ENCODE data around the gene ASPDH. TPM values are rescaled to one million over a fixed set of nuclear protein-coding genes. Genes with fewer than 3 reads are reported as not detected.

Gene ASPDH
- total and polyA plus RNA-seq, 4 experiments from 2014 or later, result not detected

DNA sequence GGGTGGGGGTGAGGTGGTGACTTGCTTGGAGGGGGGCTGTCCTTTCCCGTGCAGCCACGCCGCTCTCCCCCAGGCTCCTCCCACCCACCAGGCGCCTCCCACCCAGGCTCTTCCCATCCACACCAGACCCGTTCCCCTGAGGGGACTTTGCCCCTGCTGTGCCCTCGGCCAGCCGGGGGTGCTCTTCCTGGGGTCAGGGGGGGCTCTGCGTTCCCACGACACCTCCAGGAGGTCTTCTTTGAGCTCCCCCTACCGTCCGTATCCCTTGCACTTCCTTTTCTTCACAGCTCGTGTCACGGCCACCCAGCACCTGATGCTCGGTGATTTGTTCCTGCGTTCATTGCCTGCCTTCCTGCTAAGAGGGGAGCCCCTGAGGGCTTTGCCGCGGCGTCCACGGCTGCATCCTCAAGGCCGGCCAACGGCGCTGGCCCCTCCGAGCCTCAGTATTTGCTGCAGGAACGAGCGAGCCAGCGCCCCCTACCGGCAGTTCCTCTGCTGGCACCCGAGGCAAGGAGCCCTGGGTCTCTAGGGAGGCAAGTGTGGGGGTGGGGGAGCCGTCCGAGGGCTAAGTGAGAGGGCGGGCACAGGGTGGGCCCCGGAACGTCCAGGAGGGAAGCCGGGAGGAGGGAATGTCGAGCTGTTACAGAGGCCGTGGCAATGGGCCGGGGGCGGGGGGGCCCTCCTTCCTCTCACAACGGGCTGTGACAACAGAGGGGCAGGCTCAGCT is 42.7 kb upstream of the ASPDH start:
- H3K27ac ChIP-seq (ENCODE audit: low read depth, low read length), result no peak overlapping the region
- peak; percentile 57 to 66 (median 64) for DNase-seq
- POLR2A ChIA-PET (ENCODE audit: partially characterized antibody), result no interaction called here
- Mint-ChIP-seq H3K27me3 (peaks cover 37 to 56% of the 10 kb centered on the region in 2 donors), H3K4me3 (peak overlapping the region; percentile 85 to 96 (median 92)), H3K36me3 (peaks cover 0 to 2% of the 10 kb centered on the region in 2 donors), H3K4me1 (peaks cover 5 to 15% (median 10%) of the 10 kb centered on the region in 4 donors), H3K27ac (peak overlapping the region in 5 of 7 donors; percentile 25 to 83 (median 65)), H3K9me3 (peaks cover 0 to 2% (median 0%) of the 10 kb centered on the region in 8 donors)
- H3K27me3 ChIP-seq (ENCODE audit: insufficient read depth, low read length), result peaks cover 4% of the 10 kb centered on the region
- peaks cover 4% of the 10 kb centered on the region for H3K4me1 ChIP-seq (ENCODE audit: insufficient read depth, low read length)
- no peaks in the 10 kb centered on the region for H3K36me3 ChIP-seq (ENCODE audit: insufficient read depth, low read length)
- intact Hi-C loops (cut with micrococcal nuclease), result loop anchor here (1.0 kb wide), 2 partner anchors 188 to 199 kb away; no protein-coding TSS in a partner anchor
- H3K9me3 ChIP-seq (ENCODE audit: control insufficient read depth in 1 of 2, low read length in 2 of 2), result no peaks in the 10 kb centered on the region
- H3K4me3 ChIP-seq (ENCODE audit: low read length in 2 of 2), result peak overlapping the region; percentile 36 to 46
- CTCF ChIA-PET (ENCODE audit: partially characterized antibody), result interaction anchor here (0.6 to 3.2 kb wide), 16 partner anchors 12 to 225 kb away, joined by 3 to 19 read pairs (median 5); partner anchors contain the start of gene JOSD2

DNA sequence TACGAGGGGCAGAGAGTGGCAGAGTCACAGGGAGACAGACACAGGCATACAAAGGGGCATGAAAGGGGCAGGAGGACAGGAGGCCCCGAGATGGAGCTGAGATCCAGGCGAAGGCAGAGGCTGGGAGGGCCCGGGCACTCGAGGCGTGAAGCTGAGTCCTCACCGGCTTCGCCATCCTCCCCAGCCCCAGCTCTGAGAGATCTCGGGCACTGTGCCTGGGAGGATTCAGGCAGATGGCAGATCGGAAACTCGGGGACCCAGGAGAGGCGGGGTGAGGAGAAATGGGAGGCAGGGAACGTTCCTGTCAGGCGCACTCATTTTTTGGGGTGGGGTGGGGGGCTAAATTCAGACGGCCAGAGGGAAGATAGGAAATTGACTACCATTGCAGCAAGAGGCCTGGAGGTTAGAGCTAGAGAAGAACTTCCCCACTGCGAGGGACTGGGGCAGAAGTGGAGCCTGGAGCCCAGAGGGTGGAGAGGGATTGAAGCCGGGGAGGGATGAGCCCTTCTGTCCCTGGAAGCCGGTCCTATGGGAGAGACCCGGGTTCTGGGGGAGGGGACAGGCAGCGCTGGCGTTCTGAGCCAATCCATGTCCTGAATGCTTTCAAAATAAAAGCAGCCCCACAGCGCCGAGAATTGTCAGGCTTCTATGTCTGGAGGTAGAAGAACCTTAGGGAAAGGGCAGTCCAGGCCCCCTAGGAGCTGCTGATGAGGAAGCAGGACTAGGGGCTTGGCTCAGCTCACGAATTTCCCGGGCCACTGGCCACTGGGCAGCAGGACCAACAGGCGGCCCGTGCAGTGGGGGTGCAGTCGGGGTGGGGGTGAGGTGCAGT is 42.0 kb upstream of the ASPDH start:
- Histone ChIP-seq H3K27me3 (ENCODE audit: insufficient read depth, low read length) (peaks cover 4% of the 10 kb centered on the region), H3K9me3 (ENCODE audit: control insufficient read depth in 1 of 2, low read length in 2 of 2) (no peaks in the 10 kb centered on the region), H3K4me1 (ENCODE audit: insufficient read depth, low read length) (peaks cover 4% of the 10 kb centered on the region), H3K36me3 (ENCODE audit: insufficient read depth, low read length) (no peaks in the 10 kb centered on the region), H3K4me3 (ENCODE audit: low read length in 2 of 2) (no peak overlapping the region), H3K27ac (ENCODE audit: low read depth, low read length) (no peak overlapping the region)
- no peak for DNase-seq
- Mint-ChIP-seq H3K4me1 (peaks cover 5 to 15% (median 10%) of the 10 kb centered on the region in 4 donors), H3K36me3 (peaks cover 0 to 2% of the 10 kb centered on the region in 2 donors), H3K9me3 (peaks cover 0 to 2% (median 0%) of the 10 kb centered on the region in 8 donors), H3K27ac (no peak overlapping the region), H3K27me3 (peaks cover 34 to 53% of the 10 kb centered on the region in 2 donors), H3K4me3 (peak overlapping the region; percentile 53 to 93 (median 76))
- ChIA-PET CTCF (ENCODE audit: partially characterized antibody) (interaction anchor here (0.6 to 3.2 kb wide), 13 partner anchors 11 to 225 kb away, joined by 3 to 19 read pairs (median 5); partner anchors contain the start of gene JOSD2), POLR2A (ENCODE audit: partially characterized antibody) (no interaction called here)
- intact Hi-C loops (cut with micrococcal nuclease), result loop anchor here (1.0 kb wide), 2 partner anchors 187 to 198 kb away; no protein-coding TSS in a partner anchor

DNA sequence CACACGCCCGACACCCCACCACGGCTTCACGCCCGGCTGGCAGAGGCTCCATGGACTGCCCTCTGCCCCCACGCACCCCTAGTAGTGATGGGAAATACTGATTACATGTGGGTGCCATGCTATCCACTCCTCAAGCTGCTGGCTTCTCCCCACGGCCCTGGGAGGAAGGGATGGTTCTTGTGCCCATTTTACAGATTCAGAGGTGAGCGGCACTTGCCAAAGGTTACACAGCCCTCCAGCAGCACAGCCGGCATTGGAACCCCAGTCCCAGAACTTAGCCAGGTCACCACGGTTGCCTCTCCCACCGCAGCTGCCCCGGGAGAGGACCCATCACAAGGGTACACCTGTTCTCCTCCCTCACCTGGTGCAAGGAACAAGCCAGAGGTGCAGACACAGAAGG is 41.3 kb upstream of the ASPDH start:
- Mint-ChIP-seq H3K36me3 (peaks cover 0 to 2% of the 10 kb centered on the region in 2 donors), H3K9me3 (peaks cover 0 to 2% (median 0%) of the 10 kb centered on the region in 8 donors), H3K27ac (no peak overlapping the region), H3K4me1 (peaks cover 5 to 15% (median 10%) of the 10 kb centered on the region in 4 donors), H3K27me3 (peaks cover 39 to 58% of the 10 kb centered on the region in 2 donors), H3K4me3 (peak overlapping the region in 4 of 8 donors; percentile 0 to 77 (median 42))
- no peak overlapping the region for H3K4me3 ChIP-seq (ENCODE audit: low read length in 2 of 2)
- peaks cover 4% of the 10 kb centered on the region for H3K27me3 ChIP-seq (ENCODE audit: insufficient read depth, low read length)
- intact Hi-C loops (cut with micrococcal nuclease), result no loop called here
- ChIA-PET POLR2A (ENCODE audit: partially characterized antibody) (no interaction called here), CTCF (ENCODE audit: partially characterized antibody) (no interaction called here)
- DNase-seq, result no peak
- H3K4me1 ChIP-seq (ENCODE audit: insufficient read depth, low read length), result peaks cover 4% of the 10 kb centered on the region
- no peaks in the 10 kb centered on the region for H3K36me3 ChIP-seq (ENCODE audit: insufficient read depth, low read length)
- H3K27ac ChIP-seq (ENCODE audit: low read depth, low read length), result no peak overlapping the region
- H3K9me3 ChIP-seq (ENCODE audit: control insufficient read depth in 1 of 2, low read length in 2 of 2), result no peaks in the 10 kb centered on the region

DNA sequence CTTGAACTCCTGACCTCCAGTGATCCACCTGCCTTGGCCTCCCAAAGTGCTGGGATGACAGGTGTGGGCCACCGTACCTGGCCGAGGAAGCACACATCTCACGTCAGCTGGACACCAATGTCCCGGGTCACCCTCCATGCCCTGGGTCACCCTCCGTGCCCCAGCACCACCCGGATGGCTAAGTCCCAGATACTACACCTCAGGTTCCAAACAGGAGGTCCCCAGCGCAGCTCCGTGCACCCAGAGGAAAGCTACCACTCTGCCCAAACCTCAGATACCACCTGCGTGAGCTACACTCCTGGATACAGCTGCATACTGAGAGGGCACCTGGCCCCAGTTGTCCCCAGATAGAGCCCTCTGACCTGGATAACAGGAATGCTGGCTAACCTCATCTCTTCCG is 40.5 kb upstream of the ASPDH start:
- intact Hi-C loops (cut with micrococcal nuclease), result no loop called here
- peak overlapping the region in 1 of 8 donors; percentile 10 for H3K4me3 Mint-ChIP-seq
- H3K4me3 ChIP-seq (ENCODE audit: low read length in 2 of 2), result no peak overlapping the region
- H3K36me3 Mint-ChIP-seq, result peaks cover 0 to 2% of the 10 kb centered on the region in 2 donors
- ChIA-PET CTCF (ENCODE audit: partially characterized antibody) (no interaction called here), POLR2A (ENCODE audit: partially characterized antibody) (interaction anchor here (1.0 kb wide), 1 partner anchor 144 kb away, joined by 3 read pairs; no protein-coding TSS in a partner anchor)
- no peaks in the 10 kb centered on the region for H3K36me3 ChIP-seq (ENCODE audit: insufficient read depth, low read length)
- H3K27ac Mint-ChIP-seq, result no peak overlapping the region
- H3K9me3 Mint-ChIP-seq, result peaks cover 0 to 2% (median 0%) of the 10 kb centered on the region in 8 donors
- H3K27me3 ChIP-seq (ENCODE audit: insufficient read depth, low read length), result peaks cover 4% of the 10 kb centered on the region
- no peak overlapping the region for H3K27ac ChIP-seq (ENCODE audit: low read depth, low read length)
- no peaks in the 10 kb centered on the region for H3K9me3 ChIP-seq (ENCODE audit: control insufficient read depth in 1 of 2, low read length in 2 of 2)
- H3K27me3 Mint-ChIP-seq, result peaks cover 45 to 58% of the 10 kb centered on the region in 2 donors
- peaks cover 5 to 15% (median 10%) of the 10 kb centered on the region in 4 donors for H3K4me1 Mint-ChIP-seq
- DNase-seq, result no peak
- peaks cover 4% of the 10 kb centered on the region for H3K4me1 ChIP-seq (ENCODE audit: insufficient read depth, low read length)

DNA sequence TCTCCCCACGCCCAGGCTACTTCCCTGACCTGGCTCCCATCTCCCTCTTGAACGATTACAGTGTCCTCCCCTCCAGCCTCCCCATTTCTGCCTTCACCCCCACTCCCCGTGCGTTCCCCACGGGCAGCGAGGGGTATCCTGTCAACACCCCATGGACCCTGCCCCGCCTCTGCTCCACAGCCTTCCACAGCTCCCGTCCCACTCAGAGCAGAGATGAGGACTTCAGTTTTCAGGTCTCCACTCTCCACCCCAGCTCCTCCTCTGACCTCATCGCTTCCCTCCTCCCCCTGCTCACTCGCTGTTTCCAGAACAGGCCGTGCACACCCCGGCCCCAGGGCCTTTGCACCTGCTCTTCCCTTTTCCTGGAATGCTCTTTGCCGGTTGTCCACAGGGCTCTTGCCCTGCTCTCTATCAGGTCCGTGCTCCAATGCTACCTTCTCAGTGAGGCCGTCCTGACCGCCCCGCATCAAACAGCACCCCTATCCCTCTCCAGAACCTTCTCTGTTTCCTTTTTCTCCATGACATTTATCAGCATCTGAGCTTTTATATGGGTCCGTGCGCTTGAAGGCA is 39.5 kb upstream of the ASPDH start:
- no peak overlapping the region for H3K27ac ChIP-seq (ENCODE audit: low read depth, low read length)
- no peak overlapping the region for H3K4me3 ChIP-seq (ENCODE audit: low read length in 2 of 2)
- H3K27me3 Mint-ChIP-seq, result peaks cover 44 to 55% of the 10 kb centered on the region in 2 donors
- POLR2A ChIA-PET (ENCODE audit: partially characterized antibody), result no interaction called here
- peaks cover 4% of the 10 kb centered on the region for H3K27me3 ChIP-seq (ENCODE audit: insufficient read depth, low read length)
- no peaks in the 10 kb centered on the region for H3K36me3 ChIP-seq (ENCODE audit: insufficient read depth, low read length)
- H3K9me3 ChIP-seq (ENCODE audit: control insufficient read depth in 1 of 2, low read length in 2 of 2), result no peaks in the 10 kb centered on the region
- peaks cover 0 to 2% (median 0%) of the 10 kb centered on the region in 8 donors for H3K9me3 Mint-ChIP-seq
- intact Hi-C loops (cut with micrococcal nuclease), result no loop called here
- H3K36me3 Mint-ChIP-seq, result peaks cover 0 to 2% of the 10 kb centered on the region in 2 donors
- no peak overlapping the region for H3K4me3 Mint-ChIP-seq
- H3K4me1 Mint-ChIP-seq, result peaks cover 5 to 15% (median 10%) of the 10 kb centered on the region in 4 donors
- CTCF ChIA-PET (ENCODE audit: partially characterized antibody), result no interaction called here
- no peak for DNase-seq
- peak overlapping the region in 1 of 7 donors; percentile 47 for H3K27ac Mint-ChIP-seq
- H3K4me1 ChIP-seq (ENCODE audit: insufficient read depth, low read length), result peaks cover 4% of the 10 kb centered on the region

DNA sequence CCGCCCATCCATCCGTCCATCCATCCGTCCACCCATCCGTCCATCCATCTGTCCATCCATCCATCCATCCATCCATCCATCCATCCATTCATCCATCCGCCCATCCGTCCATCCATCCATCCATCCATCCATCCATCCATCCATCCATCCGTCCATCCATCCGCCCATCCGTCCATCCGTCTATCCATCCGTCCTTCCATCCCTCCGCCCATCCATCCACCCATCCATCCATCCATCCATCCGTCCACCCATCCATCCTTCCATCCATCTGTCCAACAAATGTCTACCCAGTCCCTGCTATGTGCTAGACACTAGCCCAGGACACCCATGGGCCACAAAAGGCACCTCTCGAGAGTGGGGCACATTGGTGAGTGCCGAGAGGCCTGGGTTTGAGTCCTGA is 38.8 kb upstream of the ASPDH start:
- intact Hi-C loops (cut with micrococcal nuclease), result no loop called here
- ChIA-PET CTCF (ENCODE audit: partially characterized antibody) (no interaction called here), POLR2A (ENCODE audit: partially characterized antibody) (no interaction called here)
- Histone ChIP-seq H3K27me3 (ENCODE audit: insufficient read depth, low read length) (peaks cover 4% of the 10 kb centered on the region), H3K4me1 (ENCODE audit: insufficient read depth, low read length) (peaks cover 4% of the 10 kb centered on the region), H3K9me3 (ENCODE audit: control insufficient read depth in 1 of 2, low read length in 2 of 2) (no peaks in the 10 kb centered on the region), H3K27ac (ENCODE audit: low read depth, low read length) (no peak overlapping the region), H3K36me3 (ENCODE audit: insufficient read depth, low read length) (no peaks in the 10 kb centered on the region), H3K4me3 (ENCODE audit: low read length in 2 of 2) (no peak overlapping the region)
- no peak overlapping the region for H3K4me3 Mint-ChIP-seq
- no peak for DNase-seq
- peaks cover 40 to 55% of the 10 kb centered on the region in 2 donors for H3K27me3 Mint-ChIP-seq
- no peak overlapping the region for H3K27ac Mint-ChIP-seq
- H3K36me3 Mint-ChIP-seq, result peaks cover 0 to 2% of the 10 kb centered on the region in 2 donors
- H3K9me3 Mint-ChIP-seq, result peaks cover 0 to 2% (median 0%) of the 10 kb centered on the region in 8 donors
- H3K4me1 Mint-ChIP-seq, result peaks cover 5 to 15% (median 10%) of the 10 kb centered on the region in 4 donors
